Measurements from ENCODE around the gene FMO1.

Gene FMO1

GRCh38 chr1:171258943-171259342 lies 10.6 kb downstream of the FMO1 start:
- no peak overlapping the region for H3K4me3 ChIP-seq (ENCODE audit: control insufficient read depth, low read depth, low read length)
- no peak for DNase-seq (ENCODE audit: low read depth)
- no peak for TF ChIP-seq CTCF (IDR thresholded peaks at IDR 0.05; ENCODE audit: control insufficient read depth, insufficient read depth, low read depth, low read length, missing control alignments)

GRCh38 chr1:171261336-171261735 lies 13.0 kb downstream of the FMO1 start:
- H3K4me3 ChIP-seq (ENCODE audit: control insufficient read depth, low read depth, low read length) = no peak overlapping the region
- TF ChIP-seq CTCF (IDR thresholded peaks at IDR 0.05; ENCODE audit: control insufficient read depth, insufficient read depth, low read depth, low read length, missing control alignments) = no peak
- DNase-seq (ENCODE audit: low read depth) = no peak

- no peak for DNase-seq (ENCODE audit: low read depth)
- no peak for TF ChIP-seq CTCF (IDR thresholded peaks at IDR 0.05; ENCODE audit: control insufficient read depth, insufficient read depth, low read depth, low read length, missing control alignments)
- H3K4me3 ChIP-seq (ENCODE audit: control insufficient read depth, low read depth, low read length) = no peak overlapping the region
These were observed 15.6 kb downstream of the FMO1 start for GRCh38 chr1:171263901-171264300.

GRCh38 chr1:171265686-171266085 lies 17.4 kb downstream of the FMO1 start:
- TF ChIP-seq CTCF (IDR thresholded peaks at IDR 0.05; ENCODE audit: control insufficient read depth, insufficient read depth, low read depth, low read length, missing control alignments) = no peak
- H3K4me3 ChIP-seq (ENCODE audit: control insufficient read depth, low read depth, low read length) = no peak overlapping the region
- DNase-seq (ENCODE audit: low read depth) = no peak

GRCh38 chr1:171266930-171267329 lies 18.6 kb downstream of the FMO1 start:
- no peak for DNase-seq (ENCODE audit: low read depth)
- no peak for TF ChIP-seq CTCF (IDR thresholded peaks at IDR 0.05; ENCODE audit: control insufficient read depth, insufficient read depth, low read depth, low read length, missing control alignments)
- no peak overlapping the region for H3K4me3 ChIP-seq (ENCODE audit: control insufficient read depth, low read depth, low read length)

GRCh38 chr1:171267391-171267790 lies 19.1 kb downstream of the FMO1 start:
- no peak for TF ChIP-seq CTCF (IDR thresholded peaks at IDR 0.05; ENCODE audit: control insufficient read depth, insufficient read depth, low read depth, low read length, missing control alignments)
- no peak overlapping the region for H3K4me3 ChIP-seq (ENCODE audit: control insufficient read depth, low read depth, low read length)
- DNase-seq (ENCODE audit: low read depth) = peak; percentile 31

- no peak for TF ChIP-seq CTCF (IDR thresholded peaks at IDR 0.05; ENCODE audit: control insufficient read depth, insufficient read depth, low read depth, low read length, missing control alignments)
- no peak for DNase-seq (ENCODE audit: low read depth)
- H3K4me3 ChIP-seq (ENCODE audit: control insufficient read depth, low read depth, low read length) = no peak overlapping the region
These were observed 22.5 kb downstream of the FMO1 start for GRCh38 chr1:171270806-171271205.
